ENCODE data around the gene IDH3G. TPM values are rescaled to one million over a fixed set of nuclear protein-coding genes. Genes with fewer than 3 reads are reported as not detected.

Gene IDH3G
- total RNA-seq, 1 donor from 2014 or later = 57.0 TPM

- DNase-seq (ENCODE audit: low spot score) = no peak
Observed at GRCh38 chrX:153816831-153817690, 22.9 kb upstream of the IDH3G start.

DNA sequence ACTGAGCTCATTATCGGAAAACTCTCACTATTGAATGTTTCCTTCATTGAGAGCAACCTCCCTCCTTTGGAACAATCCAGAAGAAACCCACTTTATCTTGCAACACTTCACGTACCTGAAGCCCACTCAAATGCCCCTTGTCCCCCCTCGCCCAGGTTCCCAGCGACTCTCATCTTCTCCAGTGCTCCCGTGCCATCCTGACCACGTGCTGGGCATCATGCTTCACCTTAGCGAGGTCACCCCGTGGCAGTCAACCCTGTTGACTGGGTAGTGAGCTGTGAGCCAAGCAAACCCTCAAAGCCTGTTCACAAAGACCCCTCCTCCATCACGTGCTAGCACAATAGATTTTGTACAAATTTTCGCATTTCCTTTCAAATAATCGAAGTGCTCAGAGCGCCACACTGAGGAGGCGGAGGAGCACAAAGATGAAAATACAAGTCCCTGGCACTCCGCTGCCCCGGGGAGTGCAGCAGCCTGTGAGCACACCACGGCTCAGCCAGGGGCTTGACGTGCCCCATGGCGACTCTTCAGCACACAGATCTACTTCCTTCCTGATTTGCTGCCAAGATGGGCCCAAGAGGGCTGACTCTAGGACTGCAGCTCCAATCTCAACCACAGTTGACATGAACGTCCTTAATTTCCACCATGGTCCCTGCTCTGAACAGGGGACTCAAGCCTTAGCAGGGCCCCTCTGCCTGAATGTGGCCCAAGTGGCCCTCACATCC is 20.6 kb upstream of the IDH3G start:
- DNase-seq (ENCODE audit: low spot score) = no peak

DNA sequence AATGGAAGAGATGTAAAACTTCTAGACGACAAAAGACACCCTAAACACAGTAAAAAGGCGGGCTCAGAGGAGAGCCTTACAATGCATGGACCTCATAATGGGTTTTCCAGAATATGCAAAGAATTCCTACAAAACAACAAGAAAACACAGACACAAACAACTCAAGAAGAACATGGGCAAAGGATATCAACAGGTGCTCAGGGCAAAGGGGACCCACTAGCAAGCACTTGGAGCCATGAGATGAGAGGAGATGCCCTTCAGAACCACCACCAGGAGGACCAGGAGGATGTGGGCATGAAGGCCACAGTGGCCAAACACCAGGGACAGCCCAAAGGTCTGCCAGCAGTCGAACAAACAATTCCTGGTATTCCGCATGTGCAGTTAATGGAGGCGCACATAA is 19.0 kb upstream of the IDH3G start:
- no peak for DNase-seq (ENCODE audit: low spot score)

DNA sequence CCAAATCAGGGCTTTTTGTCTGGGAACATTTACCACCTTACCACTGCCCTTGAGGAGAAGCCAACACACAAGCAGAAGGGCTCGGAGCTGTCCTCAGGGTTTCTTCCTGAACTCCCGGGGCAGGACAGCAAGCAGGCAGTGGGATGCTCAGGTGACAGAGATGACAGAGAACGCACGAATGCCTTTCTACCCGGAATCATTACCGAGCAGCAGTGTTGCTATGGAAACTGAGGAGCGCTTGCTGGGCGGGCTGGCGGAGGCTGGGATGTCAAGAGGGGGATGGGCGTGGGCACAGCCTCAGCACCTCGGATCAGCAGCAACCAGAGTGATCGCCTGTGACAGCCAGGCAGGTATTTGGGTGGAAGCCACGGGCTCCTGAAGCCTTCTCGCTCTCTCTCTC is 18.0 kb upstream of the IDH3G start:
- DNase-seq (ENCODE audit: low spot score) = no peak

DNA sequence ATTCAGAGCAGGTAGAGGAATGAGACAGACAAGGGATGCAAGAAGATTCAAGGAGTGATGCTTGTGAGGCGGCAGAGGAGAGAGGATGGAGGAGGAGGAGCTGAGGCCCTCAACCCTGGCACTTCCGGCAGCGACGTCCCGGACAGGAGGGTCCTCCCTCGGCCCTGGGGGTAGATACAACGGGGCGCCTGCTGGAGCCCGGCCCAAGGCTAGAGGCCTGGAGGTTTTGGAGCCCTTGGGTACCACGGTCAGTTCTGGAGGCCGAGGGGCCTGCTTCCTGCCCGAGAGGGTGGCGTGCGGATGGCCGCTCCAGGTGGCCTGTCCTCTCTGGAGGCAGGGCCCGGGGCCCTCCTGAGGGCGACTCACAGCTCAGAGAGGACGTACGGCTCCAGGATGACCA is 13.8 kb upstream of the IDH3G start:
- no peak for DNase-seq (ENCODE audit: low spot score)

DNA sequence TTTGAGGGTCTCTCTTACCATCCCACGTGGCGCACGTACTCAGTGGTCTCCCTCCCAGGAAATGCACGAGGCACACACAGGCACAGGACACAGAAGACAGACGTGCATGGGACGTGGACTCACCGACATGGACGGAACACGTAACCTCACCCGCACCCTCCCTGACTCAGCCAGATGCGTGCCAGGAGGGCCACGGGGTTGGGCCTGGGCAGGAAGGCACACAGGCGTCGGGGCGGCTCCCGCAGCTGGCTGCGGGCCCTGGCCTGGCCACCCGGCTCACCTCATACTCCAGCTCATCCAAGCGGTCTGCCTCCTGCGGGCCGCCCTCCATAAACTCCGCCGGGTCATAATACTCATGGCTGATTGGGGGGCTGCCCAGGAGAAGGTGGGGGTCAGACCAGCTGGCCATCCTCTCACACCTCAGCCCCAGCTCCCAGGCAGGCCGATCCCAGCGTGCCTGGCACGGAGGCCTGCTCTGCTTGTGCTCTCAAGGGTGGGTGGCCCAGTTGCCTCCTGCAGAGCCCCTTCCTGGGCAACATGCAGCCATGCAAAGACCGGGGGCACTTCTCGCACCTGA is 12.9 kb upstream of the IDH3G start:
- no peak for DNase-seq (ENCODE audit: low spot score)

GRCh38 chrX:153805436-153805835 is 11.3 kb upstream of the IDH3G start:
- no peak for DNase-seq (ENCODE audit: low spot score)

- DNase-seq (ENCODE audit: low spot score) = no peak
Observed at GRCh38 chrX:153804621-153805020, 10.4 kb upstream of the IDH3G start.

- DNase-seq (ENCODE audit: low spot score) = no peak
Observed at GRCh38 chrX:153804100-153804595, 10.0 kb upstream of the IDH3G start.

GRCh38 chrX:153803211-153804099 is 9.3 kb upstream of the IDH3G start:
- no peak for DNase-seq (ENCODE audit: low spot score)

- no peak for DNase-seq (ENCODE audit: low spot score)
Observed at GRCh38 chrX:153802513-153803045, 8.4 kb upstream of the IDH3G start.

GRCh38 chrX:153801669-153802068 is 7.5 kb upstream of the IDH3G start:
- DNase-seq (ENCODE audit: low spot score) = no peak

DNA sequence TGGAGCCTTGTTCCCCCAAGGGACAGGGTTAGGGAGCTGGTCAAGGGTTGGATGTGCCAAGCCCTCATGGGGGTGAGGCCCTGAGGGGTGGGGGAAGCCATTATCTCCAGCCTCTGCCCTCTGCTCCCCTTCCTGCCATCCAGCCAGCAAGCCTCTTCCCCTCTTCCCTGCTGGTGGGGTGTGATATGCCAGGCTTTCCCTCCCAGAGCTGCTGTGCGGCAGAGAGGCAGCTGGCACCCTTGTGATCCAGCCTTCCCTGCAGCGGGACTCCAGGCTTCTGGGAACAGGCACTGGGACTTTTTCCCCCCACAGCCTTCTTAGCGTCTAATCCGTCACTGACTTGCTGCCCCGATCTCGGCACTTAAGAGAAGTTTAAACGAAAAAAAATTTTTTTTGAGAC is 6.6 kb upstream of the IDH3G start:
- DNase-seq (ENCODE audit: low spot score) = no peak

DNA sequence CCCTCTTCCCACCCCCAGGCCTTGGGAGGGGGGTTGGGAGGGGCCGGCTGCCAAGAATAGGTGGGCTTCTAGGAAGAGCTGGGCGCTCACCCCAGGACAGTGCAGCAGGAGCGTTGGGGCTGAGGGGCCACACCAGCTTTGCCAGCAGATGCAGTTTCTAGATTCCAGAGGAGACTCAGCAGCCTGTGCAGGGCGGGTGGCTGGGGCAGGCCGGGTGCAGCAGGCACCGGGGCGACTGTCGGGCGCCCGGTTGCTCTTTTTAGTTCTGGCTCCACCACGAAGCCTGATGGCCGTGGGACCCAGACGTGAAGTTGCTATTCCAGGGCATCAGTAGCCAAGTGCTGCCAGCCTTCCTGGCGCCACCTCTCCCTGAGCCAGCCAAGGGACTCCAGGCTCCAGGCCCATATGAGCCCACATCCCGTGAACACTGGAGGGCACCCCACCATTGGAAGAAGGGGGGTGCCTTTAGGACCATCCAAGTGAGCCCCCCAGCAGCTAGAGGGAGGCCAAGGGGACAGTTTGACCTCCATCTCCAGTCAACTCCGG is 6.1 kb upstream of the IDH3G start:
- DNase-seq (ENCODE audit: low spot score) = no peak

DNA sequence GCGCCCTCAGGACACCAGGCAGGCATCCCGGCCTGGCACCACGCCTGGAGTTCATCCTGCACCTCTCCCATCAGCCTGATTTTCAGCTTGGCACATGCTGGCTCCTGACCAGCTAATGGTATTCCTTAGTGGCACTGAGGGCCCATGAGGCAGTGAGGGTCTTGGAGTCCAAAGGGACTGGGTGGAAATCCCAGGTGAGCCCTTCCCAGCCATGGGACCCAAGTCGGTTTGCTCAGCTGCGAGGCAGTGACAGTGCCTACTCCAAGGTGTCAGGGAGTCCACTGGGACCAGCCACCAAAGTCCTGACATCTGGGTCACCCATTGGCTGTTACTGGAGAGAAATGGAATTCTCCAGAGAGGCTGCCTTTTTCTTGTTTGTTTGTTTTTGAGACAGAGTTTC is 5.2 kb upstream of the IDH3G start:
- no peak for DNase-seq (ENCODE audit: low spot score)

- no peak for DNase-seq (ENCODE audit: low spot score)
Observed at GRCh38 chrX:153797415-153798015, 3.3 kb upstream of the IDH3G start.

DNA sequence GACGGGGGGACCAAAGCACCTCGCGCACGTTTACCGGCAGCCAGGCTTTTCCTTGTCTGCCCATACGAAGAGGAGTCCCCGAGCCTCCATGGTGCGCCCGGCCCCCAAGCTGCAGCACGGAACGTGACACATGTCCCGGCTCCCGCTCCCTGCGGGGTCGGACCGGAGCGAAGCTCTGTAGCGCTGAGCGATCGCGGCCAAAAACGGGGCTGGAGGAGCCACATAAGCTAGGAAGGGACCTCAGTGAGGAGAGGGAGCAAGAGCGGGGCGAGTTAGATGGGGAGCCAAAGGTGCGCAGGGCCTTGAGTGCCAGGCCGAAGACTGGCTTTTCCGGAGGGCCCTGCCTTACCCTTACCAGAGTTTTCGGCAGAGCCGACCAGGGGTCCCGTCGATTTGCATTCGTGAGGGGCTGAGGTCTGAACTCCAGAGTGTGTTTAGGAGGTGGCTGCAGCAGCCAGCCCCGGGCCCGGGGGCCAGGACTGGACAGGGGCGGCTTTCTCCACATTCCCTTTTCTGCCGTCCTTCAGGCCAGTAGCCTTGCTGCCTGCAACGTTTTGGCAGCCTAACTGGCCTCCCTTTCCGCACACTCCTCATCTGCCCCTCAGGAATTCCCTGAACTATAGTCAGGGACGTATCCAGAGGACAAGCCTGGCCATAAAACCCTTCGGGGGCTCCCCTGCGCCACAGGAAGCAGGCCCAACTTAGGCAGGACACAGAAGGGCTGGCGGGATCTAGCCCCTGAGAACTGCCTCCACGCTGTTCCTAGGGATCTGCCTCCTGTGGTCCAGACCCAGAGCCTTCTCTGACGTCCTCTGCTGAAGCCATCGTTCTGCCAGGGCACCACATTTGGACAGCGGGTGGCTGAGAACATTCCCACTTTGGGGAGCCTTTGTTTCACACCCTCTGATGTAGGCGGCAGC is 982 bp upstream of the IDH3G start:
- no peak for DNase-seq (ENCODE audit: low spot score)

DNA sequence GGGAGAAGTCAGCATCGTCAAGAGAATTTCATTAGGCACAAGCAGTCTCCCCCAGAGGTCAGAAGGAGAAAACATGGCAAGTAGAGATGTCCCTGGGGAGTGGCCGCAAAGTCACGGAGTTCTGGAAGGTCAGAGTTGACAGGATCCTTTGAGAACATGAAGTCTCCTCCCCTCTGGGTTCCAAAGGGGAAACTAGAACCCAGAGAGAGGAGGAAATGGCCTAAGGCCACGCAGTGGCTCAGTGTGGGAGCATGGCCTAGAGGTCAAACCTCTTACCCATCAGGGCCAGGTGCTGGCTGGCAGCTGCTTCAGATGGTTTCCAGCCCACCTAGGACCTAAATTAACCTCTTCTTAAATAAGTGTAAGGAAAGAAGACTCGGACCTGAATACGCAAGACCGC is 884 bp downstream of the IDH3G start:
- DNase-seq (ENCODE audit: low spot score) = no peak

DNA sequence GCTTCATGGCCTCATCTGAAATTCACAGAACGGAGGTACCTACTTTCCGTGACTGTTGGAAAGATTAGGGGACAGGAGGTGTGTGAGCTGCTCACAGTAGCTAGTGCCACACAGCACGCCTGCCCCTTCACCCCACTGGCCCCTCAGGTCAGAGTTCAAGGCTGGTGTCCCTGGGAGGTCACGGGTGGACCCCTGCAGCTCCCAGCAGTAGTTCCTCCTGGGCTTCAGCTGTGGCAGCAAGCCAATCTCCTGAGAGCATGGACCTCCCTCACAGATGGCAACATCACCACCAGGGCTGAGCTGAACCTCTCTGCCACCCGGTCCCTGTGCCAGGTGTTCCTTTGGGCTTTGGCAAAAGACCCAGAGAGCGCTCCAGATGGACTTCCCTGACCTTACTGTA is 1.8 kb downstream of the IDH3G start:
- DNase-seq (ENCODE audit: low spot score) = no peak

Measured in ureter (tissue), 1 donor.